Measurements from ENCODE around the gene UHRF1. TPM values are rescaled to one million over a fixed set of nuclear protein-coding genes. Genes with fewer than 3 reads are reported as not detected.

The UHRF1 gene
- total RNA-seq, 1 experiment from 2014 or later: 53.6 TPM

DNA sequence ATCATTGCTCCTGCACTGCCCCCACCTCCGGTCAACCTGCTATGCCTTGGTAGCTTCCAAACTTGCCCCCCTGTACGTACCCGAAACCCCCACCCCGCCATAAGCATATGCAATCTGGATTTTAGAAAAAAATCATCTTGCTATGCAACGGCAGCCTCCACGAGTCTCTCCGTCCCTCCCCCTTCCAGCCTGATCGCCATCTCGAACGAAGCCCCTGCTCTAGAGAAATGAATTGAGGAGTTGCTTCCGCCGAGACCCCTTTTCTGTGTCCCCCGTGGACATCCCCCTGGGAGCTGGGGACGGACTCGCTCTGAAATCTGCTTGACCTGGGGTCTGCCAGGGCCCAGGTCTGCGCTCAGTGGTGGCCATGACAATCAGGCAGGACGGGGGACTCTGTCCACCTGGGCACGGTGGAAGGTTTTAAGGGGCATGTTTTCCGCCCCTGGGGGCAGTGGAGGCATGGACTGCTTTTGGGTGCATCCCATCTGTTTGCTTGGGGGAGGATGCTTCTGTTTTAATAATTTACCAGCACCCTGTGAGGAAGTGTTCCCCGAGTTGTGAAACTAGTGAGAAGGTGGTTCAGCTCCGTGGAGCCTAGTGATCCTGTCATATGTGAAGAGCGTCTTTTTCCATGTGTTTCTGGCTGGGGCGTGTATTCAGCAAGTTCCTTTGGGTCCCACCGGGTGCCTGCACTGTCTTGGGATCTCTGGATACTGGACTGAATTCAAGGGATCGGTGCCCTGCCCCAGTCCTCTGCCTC is 60.7 kb downstream of the UHRF1 start:
- H3K4me3 ChIP-seq (ENCODE audit: low read depth in 2 of 2, low read length in 2 of 2): peak overlapping the region; percentile 59 to 71
- in situ Hi-C loops (cut with HindIII; ENCODE audit: low pct_unique_long_range_greater_than_20kb, low sequenced_read_pairs): no loop called here
- H3K27me3 ChIP-seq (ENCODE audit: control insufficient read depth, insufficient read depth, low read length): no peaks in the 10 kb centered on the region
- ATAC-seq: no peak
- DNase-seq (ENCODE audit: low read depth, low spot score): no peak
- intact Hi-C loops (cut with micrococcal nuclease; ENCODE audit: unreplicated experiment): loop anchor here (10.0 kb wide), 1 partner anchor 65 kb away; no protein-coding TSS in a partner anchor
- CTCF ChIA-PET: no interaction called here
- TF ChIP-seq, protein P1, sequence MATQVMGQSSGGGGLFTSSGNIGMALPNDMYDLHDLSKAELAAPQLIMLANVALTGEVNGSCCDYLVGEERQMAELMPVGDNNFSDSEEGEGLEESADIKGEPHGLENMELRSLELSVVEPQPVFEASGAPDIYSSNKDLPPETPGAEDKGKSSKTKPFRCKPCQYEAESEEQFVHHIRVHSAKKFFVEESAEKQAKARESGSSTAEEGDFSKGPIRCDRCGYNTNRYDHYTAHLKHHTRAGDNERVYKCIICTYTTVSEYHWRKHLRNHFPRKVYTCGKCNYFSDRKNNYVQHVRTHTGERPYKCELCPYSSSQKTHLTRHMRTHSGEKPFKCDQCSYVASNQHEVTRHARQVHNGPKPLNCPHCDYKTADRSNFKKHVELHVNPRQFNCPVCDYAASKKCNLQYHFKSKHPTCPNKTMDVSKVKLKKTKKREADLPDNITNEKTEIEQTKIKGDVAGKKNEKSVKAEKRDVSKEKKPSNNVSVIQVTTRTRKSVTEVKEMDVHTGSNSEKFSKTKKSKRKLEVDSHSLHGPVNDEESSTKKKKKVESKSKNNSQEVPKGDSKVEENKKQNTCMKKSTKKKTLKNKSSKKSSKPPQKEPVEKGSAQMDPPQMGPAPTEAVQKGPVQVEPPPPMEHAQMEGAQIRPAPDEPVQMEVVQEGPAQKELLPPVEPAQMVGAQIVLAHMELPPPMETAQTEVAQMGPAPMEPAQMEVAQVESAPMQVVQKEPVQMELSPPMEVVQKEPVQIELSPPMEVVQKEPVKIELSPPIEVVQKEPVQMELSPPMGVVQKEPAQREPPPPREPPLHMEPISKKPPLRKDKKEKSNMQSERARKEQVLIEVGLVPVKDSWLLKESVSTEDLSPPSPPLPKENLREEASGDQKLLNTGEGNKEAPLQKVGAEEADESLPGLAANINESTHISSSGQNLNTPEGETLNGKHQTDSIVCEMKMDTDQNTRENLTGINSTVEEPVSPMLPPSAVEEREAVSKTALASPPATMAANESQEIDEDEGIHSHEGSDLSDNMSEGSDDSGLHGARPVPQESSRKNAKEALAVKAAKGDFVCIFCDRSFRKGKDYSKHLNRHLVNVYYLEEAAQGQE (IDR thresholded peaks at IDR 0.05; ENCODE audit: insufficient read depth in 1 of 2, low read depth in 2 of 2, low read length in 1 of 2): no peak
- TF ChIP-seq, protein P2, sequence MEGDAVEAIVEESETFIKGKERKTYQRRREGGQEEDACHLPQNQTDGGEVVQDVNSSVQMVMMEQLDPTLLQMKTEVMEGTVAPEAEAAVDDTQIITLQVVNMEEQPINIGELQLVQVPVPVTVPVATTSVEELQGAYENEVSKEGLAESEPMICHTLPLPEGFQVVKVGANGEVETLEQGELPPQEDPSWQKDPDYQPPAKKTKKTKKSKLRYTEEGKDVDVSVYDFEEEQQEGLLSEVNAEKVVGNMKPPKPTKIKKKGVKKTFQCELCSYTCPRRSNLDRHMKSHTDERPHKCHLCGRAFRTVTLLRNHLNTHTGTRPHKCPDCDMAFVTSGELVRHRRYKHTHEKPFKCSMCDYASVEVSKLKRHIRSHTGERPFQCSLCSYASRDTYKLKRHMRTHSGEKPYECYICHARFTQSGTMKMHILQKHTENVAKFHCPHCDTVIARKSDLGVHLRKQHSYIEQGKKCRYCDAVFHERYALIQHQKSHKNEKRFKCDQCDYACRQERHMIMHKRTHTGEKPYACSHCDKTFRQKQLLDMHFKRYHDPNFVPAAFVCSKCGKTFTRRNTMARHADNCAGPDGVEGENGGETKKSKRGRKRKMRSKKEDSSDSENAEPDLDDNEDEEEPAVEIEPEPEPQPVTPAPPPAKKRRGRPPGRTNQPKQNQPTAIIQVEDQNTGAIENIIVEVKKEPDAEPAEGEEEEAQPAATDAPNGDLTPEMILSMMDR (IDR thresholded peaks at IDR 0.05): no peak
- TF ChIP-seq POLR2AphosphoS5 (IDR thresholded peaks at IDR 0.05; ENCODE audit: low read depth, low read length) (no peak), SIN3A (IDR thresholded peaks at IDR 0.05; ENCODE audit: borderline replicate concordance, insufficient read depth, low read depth, low read length) (no peak), TCF7L2 (IDR thresholded peaks at IDR 0.05; ENCODE audit: low read depth, low read length) (no peak)
- TSS peak; percentile 70 for BruUV-seq (replicated peaks)
- H3K27ac ChIP-seq (ENCODE audit: low read length): peak overlapping the region; percentile 29
- peaks cover 23% of the 10 kb centered on the region for H3K4me1 ChIP-seq (ENCODE audit: control insufficient read depth, insufficient read depth, low read length)
- POLR2A ChIA-PET: no interaction called here
- H3K36me3 ChIP-seq (ENCODE audit: control insufficient read depth, insufficient read depth, low read length): no peaks in the 10 kb centered on the region; the same call in 1 of the 2 replicates
- no peaks in the 10 kb centered on the region for H3K9me3 ChIP-seq (ENCODE audit: control insufficient read depth, insufficient read depth, low read depth, low read length)

DNA sequence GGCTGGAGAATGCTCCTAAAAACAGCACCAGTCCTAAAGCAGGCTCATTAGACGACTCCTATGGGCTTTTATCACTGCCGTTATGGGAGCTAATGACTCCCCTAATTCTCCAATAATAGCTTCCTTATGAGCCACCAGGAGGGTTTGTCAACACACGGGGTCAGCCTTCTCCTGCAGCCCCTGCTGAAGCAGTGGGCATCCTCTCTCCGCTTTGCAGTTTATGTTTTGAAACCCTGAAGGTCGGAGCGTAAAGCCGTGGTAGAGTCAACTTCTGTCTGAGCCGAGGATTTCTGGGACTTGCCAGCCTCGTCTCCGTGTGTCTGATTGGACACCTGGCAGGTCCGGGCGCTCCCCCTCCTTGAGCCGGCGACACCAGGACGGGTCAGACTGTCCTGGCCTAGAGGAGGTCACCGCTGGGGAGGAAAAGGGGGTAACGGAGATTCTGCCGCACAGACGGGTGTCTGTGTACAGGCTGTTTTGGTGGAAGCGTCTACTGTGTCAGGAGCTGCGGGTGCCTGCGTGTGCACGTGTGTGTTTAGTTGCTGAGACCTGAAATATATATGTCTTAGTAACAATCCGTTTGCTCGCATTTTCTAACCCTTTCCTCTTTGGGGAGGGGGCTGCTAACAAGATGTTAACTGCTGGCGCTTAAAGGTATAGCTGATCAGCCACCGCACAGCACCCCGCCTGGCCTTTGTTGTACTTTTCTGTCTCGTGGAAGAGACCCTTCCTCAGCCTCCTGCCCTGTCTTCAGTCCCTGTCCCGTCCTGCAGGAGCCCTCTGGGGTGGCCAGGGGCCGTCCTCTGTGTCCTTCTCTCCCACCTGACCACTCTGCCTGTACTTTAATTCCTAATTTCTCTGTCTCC is 61.5 kb downstream of the UHRF1 start:
- peak; percentile 9; the same call in 1 of the 2 replicates for ATAC-seq
- no TSS peak for BruUV-seq (replicated peaks)
- DNase-seq (ENCODE audit: low read depth, low spot score): peak; percentile 5
- no peaks in the 10 kb centered on the region for H3K9me3 ChIP-seq (ENCODE audit: control insufficient read depth, insufficient read depth, low read depth, low read length)
- intact Hi-C loops (cut with micrococcal nuclease; ENCODE audit: unreplicated experiment) (loop anchor here (10.0 kb wide), 1 partner anchor 64 kb away; no protein-coding TSS in a partner anchor), in situ Hi-C loops (cut with HindIII; ENCODE audit: low pct_unique_long_range_greater_than_20kb, low sequenced_read_pairs) (no loop called here)
- peaks cover 24% of the 10 kb centered on the region for H3K4me1 ChIP-seq (ENCODE audit: control insufficient read depth, insufficient read depth, low read length)
- TF ChIP-seq TCF7L2 (IDR thresholded peaks at IDR 0.05; ENCODE audit: low read depth, low read length) (no peak), POLR2AphosphoS5 (IDR thresholded peaks at IDR 0.05; ENCODE audit: low read depth, low read length) (no peak), SIN3A (IDR thresholded peaks at IDR 0.05; ENCODE audit: borderline replicate concordance, insufficient read depth, low read depth, low read length) (no peak)
- TF ChIP-seq, protein P2 (IDR thresholded peaks at IDR 0.05): no peak
- TF ChIP-seq, protein P1 (IDR thresholded peaks at IDR 0.05; ENCODE audit: insufficient read depth in 1 of 2, low read depth in 2 of 2, low read length in 1 of 2): no peak
- peak overlapping the region; percentile 26 for H3K27ac ChIP-seq (ENCODE audit: low read length)
- no peaks in the 10 kb centered on the region for H3K27me3 ChIP-seq (ENCODE audit: control insufficient read depth, insufficient read depth, low read length)
- POLR2A ChIA-PET: interaction anchor here (0.5 kb wide), 1 partner anchor 216 kb away, joined by 11 read pairs; no protein-coding TSS in a partner anchor
- CTCF ChIA-PET: no interaction called here
- no peaks in the 10 kb centered on the region; the same call in 1 of the 2 replicates for H3K36me3 ChIP-seq (ENCODE audit: control insufficient read depth, insufficient read depth, low read length)
- H3K4me3 ChIP-seq (ENCODE audit: low read depth in 2 of 2, low read length in 2 of 2): peak overlapping the region; percentile 59 to 71
